Fibroblast of skin of left biceps (primary cell): ENCODE data around the gene OBI1.
A peak's percentile ranks its signal among the peaks of the same experiment; 100 is the strongest.

Experiments
- DNase-seq, 2 experiments: peaks; one replicate each; pipeline ENCODE4 v3.0.0-alpha.2; 2013; ENCODE audit warnings: low read depth in 2 of 2

The OBI1 gene, protein sequence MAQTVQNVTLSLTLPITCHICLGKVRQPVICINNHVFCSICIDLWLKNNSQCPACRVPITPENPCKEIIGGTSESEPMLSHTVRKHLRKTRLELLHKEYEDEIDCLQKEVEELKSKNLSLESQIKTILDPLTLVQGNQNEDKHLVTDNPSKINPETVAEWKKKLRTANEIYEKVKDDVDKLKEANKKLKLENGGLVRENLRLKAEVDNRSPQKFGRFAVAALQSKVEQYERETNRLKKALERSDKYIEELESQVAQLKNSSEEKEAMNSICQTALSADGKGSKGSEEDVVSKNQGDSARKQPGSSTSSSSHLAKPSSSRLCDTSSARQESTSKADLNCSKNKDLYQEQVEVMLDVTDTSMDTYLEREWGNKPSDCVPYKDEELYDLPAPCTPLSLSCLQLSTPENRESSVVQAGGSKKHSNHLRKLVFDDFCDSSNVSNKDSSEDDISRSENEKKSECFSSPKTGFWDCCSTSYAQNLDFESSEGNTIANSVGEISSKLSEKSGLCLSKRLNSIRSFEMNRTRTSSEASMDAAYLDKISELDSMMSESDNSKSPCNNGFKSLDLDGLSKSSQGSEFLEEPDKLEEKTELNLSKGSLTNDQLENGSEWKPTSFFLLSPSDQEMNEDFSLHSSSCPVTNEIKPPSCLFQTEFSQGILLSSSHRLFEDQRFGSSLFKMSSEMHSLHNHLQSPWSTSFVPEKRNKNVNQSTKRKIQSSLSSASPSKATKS

GRCh38 chr13:78658630-78659449 lies at the start of gene OBI1:
OBI1 (minus strand) TSS chr13:78659155; CDS start chr13:78659120, 35 bp downstream.
- DNase-seq = peak; percentile 74

- no peak for DNase-seq
Measured at GRCh38 chr13:78701383-78701782, 42.4 kb upstream of the OBI1 start.

GRCh38 chr13:78700121-78700910 lies 41.4 kb upstream of the OBI1 start:
- DNase-seq = no peak

DNA sequence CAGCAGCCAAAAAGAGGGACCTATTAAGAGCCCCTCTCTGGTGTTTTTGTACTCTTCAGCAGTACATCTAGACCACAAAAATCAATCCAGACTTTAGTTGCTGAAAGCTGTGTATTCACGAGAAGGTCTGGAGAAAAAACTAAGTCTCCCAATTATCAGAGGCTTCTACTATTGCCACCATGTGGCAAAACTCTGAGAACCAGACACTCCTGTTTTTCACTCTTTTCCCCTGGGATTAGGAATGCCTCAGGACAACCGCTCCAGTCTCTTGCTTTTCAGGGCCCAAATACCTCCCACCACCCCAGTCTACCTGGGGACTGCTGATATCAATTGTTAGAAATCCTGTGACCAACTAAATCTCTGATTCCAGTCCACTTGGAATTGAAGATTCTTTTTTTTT lies 30.1 kb upstream of the OBI1 start:
- no peak for DNase-seq

DNA sequence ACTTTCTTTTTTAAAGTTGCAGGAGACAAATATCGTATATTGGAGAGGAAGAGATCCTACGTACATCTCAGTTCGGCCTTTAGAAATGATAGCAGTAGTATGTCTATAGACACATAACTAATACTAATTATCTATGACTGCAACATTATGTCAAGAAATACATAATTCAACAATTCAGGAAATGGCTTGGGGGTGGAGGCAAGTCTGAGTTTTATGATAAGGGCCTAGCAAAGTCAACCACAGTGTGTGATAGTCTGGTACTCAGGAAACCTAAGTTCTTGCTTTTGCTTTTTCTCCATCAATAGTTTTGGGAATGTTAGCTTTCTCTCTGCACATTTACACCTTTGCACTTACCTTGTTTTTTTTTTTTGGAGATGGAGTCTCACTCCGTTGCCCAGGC lies 27.5 kb upstream of the OBI1 start:
- no peak for DNase-seq

DNA sequence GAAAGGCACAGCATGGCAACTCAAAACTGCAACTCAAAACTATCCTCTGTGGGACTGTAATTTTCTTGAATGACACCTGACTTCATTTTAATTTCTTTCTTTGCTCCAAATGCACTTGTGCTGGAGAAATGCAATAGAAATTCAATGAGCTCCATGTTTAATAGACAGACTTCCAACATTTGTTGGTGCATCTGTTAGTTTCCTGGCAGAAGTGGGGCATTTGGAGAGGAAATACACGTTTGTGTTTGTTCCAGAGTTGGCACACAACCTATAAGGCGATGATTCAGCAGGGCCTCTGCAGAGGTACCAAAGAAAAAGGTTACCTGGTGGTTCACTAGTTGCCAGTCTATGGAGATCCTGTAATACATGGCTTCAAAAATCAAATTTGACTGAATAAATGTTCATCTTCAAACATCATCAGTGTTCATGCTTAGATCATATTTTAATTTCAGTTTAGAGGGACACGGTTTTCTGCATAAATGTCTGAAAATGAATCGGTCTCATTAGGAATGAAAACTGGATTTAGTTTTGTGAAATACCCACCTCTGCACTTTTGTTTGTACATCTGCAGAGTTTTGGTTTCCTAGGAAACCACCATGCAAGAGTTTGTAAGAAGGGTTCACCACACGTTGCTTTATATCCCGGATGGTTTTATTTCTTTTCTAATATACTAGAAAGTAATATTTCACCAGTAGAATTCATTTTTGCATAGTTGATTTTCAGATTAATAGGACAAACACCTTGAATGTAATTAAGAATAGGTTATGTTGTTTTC lies 21.8 kb upstream of the OBI1 start:
- DNase-seq = no peak

DNA sequence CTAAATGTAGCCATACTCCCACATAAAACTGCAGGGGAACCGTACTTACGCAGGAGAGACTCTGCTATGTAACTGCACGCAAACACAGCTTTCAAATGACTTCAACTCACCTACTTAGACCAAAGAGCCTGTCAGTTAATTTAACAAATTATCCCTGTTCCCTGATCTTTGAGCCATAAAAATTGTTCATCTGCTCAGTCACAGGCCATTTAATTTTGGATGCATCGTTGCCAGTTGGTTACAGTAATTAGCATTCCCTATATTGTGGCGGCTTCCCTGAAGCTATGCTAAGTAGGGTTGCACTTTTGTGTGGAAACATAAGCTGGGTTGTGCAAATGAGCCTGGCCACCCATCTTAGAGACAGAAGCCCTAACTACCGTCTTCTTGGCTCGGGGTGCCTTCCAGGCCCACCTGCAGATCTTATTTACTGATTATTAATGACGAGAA lies 21.2 kb upstream of the OBI1 start:
- no peak for DNase-seq

- no peak for DNase-seq
Measured at GRCh38 chr13:78679329-78679728, 20.4 kb upstream of the OBI1 start.

GRCh38 chr13:78675112-78675511 lies 16.2 kb upstream of the OBI1 start:
- no peak for DNase-seq

DNA sequence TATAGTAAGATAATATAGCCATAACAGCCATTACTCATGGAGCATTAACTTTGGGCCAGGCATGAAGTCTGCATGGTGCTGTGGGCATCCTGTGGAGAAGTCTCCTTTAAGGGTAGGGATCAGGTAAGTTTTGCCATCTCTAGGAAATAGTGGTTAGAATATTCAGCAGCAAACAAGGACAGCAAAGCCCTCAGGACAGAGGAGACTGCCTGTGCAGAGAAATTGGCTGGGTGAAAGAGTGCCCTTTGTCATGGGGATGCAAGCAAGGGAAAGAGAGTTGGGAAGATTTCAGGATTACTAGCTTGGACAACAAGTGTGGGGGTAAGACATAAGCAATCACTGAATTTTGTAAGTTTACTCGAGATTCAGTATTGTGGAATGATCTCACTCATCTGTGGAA lies 15.7 kb upstream of the OBI1 start:
- no peak for DNase-seq

- DNase-seq = no peak
Measured at GRCh38 chr13:78662467-78662866, 3.5 kb upstream of the OBI1 start.

- no peak for DNase-seq
Measured at GRCh38 chr13:78660495-78660857, 1.5 kb upstream of the OBI1 start.

GRCh38 chr13:78659732-78660494 lies 958 bp upstream of the OBI1 start:
- no peak for DNase-seq

GRCh38 chr13:78659450-78659730 lies 435 bp upstream of the OBI1 start:
- no peak for DNase-seq

GRCh38 chr13:78657699-78658629 lies 991 bp downstream of the OBI1 start:
- DNase-seq = no peak

GRCh38 chr13:78655906-78656305 lies 3.0 kb downstream of the OBI1 start:
- no peak for DNase-seq

- no peak for DNase-seq
Measured at GRCh38 chr13:78655007-78655406, 3.9 kb downstream of the OBI1 start.

- DNase-seq = no peak
Measured at GRCh38 chr13:78652651-78653050, 6.3 kb downstream of the OBI1 start.

DNA sequence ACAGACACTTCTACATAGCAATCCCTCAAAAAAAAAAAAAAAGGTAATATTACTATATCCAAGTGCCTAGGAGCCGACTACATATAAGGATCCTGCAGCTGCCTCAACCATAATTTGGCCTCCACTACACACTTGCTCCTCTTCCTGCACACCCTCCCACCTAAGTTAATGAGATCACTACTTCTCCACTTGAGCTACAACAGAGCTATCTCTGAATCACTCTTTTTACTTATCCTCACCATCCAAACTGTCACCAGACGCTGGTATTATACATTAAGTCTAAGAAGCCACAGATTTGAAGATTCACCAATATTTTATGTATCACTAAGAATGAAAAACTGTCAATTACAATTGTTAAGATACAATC lies 8.3 kb downstream of the OBI1 start:
- DNase-seq = no peak
